GM23338 (cell line): ENCODE results near the gene SYMPK. TPM values are rescaled to one million over a fixed set of nuclear protein-coding genes. Genes with fewer than 3 reads are reported as not detected.

ENCODE experiments used
- ATAC-seq: fragments of 200-7000 bp; cut with Tn5 transposase; 3 replicates; pipeline ENCODE4 v1.9.1; 2020
- DNase-seq: peaks from one replicate; pipeline ENCODE4 v3.0.0-alpha.2; 2015; ENCODE audit warnings: low spot score
- H2AFZ ChIP-seq: fragments of 200-600 bp; sonication (generic); 2 replicates; pipeline ENCODE4 v1.8.0; 2016; ENCODE audit warnings: antibody characterized with exemption, mild to moderate bottlenecking, moderate library complexity
- H3F3A ChIP-seq: fragments of 200-600 bp; sonication (generic); replicated peaks from 2 replicates; pipeline ENCODE4 v1.8.0; 2017; ENCODE audit warnings: antibody characterized with exemption, mixed run types, low read depth
- H3K27ac ChIP-seq: fragments of 200-600 bp; sonication (generic); 2 replicates; pipeline ENCODE4 v1.6.1; 2016; ENCODE audit warnings: low read depth
- H3K27me3 ChIP-seq: fragments of 200-600 bp; sonication (generic); 2 replicates; pipeline ENCODE4 v1.8.0; 2016; ENCODE audit warnings: mild to moderate bottlenecking, mixed run types, moderate library complexity; ENCODE audit not compliant: insufficient read depth
- H3K36me3 ChIP-seq: fragments of 200-600 bp; sonication (generic); 2 replicates; pipeline ENCODE4 v1.8.0; 2016; ENCODE audit warnings: mild to moderate bottlenecking; ENCODE audit not compliant: insufficient read depth
- H3K4me1 ChIP-seq: fragments of 200-600 bp; sonication (generic); 2 replicates; pipeline ENCODE4 v1.8.0; 2016; ENCODE audit warnings: mild to moderate bottlenecking, moderate library complexity; ENCODE audit not compliant: insufficient read depth
- H3K4me2 ChIP-seq: fragments of 200-600 bp; sonication (generic); 2 replicates; pipeline ENCODE4 v1.7.1; 2017; ENCODE audit warnings: mixed run types
- H3K4me3 ChIP-seq: fragments of 200-600 bp; sonication (generic); 2 replicates; pipeline ENCODE4 v1.6.1; 2016; ENCODE audit warnings: mixed run types
- H3K79me2 ChIP-seq: fragments of 200-600 bp; sonication (generic); replicated peaks from 2 replicates; pipeline ENCODE4 v1.8.0; 2017; ENCODE audit warnings: mild to moderate bottlenecking; ENCODE audit not compliant: insufficient read depth
- H3K9me2 ChIP-seq: fragments of 200-600 bp; sonication (generic); 2 replicates; pipeline ENCODE4 v1.8.0; 2017; ENCODE audit not compliant: insufficient read depth
- H4K20me1 ChIP-seq: fragments of 200-600 bp; sonication (generic); replicated peaks from 2 replicates; pipeline ENCODE4 v1.8.0; 2017; ENCODE audit warnings: mild to moderate bottlenecking; ENCODE audit not compliant: insufficient read depth
- H3K27ac Mint-ChIP-seq: 2 replicates; pipeline ENCODE4 v1.8.0; 2020; ENCODE audit warnings: inconsistent platforms, mild to moderate bottlenecking, moderate library complexity, mixed read lengths
- H3K27me3 Mint-ChIP-seq: 3 replicates; pipeline ENCODE4 v1.8.0; 2022; ENCODE audit warnings: low read depth, mild to moderate bottlenecking, moderate library complexity, mixed read lengths, inconsistent platforms; ENCODE audit not compliant: insufficient read depth, poor library complexity
- H3K36me3 Mint-ChIP-seq: 3 replicates; pipeline ENCODE4 v1.8.0; 2021; ENCODE audit warnings: low read depth, mild to moderate bottlenecking, inconsistent platforms, moderate library complexity, mixed read lengths
- H3K4me1 Mint-ChIP-seq: 3 replicates; pipeline ENCODE4 v1.8.0; 2020; ENCODE audit warnings: mild to moderate bottlenecking, inconsistent platforms, mixed read lengths
- H3K4me3 Mint-ChIP-seq: 3 replicates; pipeline ENCODE4 v1.8.0; 2021; ENCODE audit warnings: moderate library complexity, mild to moderate bottlenecking, inconsistent platforms, mixed read lengths
- H3K9me3 Mint-ChIP-seq: 3 replicates; pipeline ENCODE4 v1.8.0; 2020; ENCODE audit warnings: moderate library complexity, mild to moderate bottlenecking, inconsistent platforms, mixed read lengths
- CREB1 ChIP-seq: fragments of 250-450 bp; sonication (Bioruptor Pico); IDR thresholded peaks from 2 replicates; pipeline ENCODE4 v1.5.0; 2020; ENCODE audit warnings: low read depth, mild to moderate bottlenecking, moderate library complexity
- CTCF ChIP-seq, 2 experiments: fragments of 200-600 bp in 1 of 2; sonication (generic) in 1 of 2; conservative IDR thresholded peaks; 2 replicates each; pipeline versions ENCODE4 v1.5.1 to v1.6.1; 2016 to 2017; ENCODE audit warnings: antibody characterized with exemption in 2 of 2, low read depth in 2 of 2, mild to moderate bottlenecking in 2 of 2, moderate library complexity in 1 of 2
- ETS1 ChIP-seq: IDR thresholded peaks from 2 replicates; pipeline ENCODE4 v1.6.1; 2016; ENCODE audit warnings: antibody characterized with exemption
- EZH2 ChIP-seq: fragments of 200-600 bp; sonication (generic); IDR thresholded peaks from one replicate; pipeline ENCODE4 v1.8.0; 2017; ENCODE audit warnings: antibody characterized with exemption, mild to moderate bottlenecking, low read depth; ENCODE audit not compliant: unreplicated experiment
- EZH2phosphoT487 ChIP-seq: fragments of 200-600 bp; sonication (generic); IDR thresholded peaks from one replicate; pipeline ENCODE4 v1.8.1; 2018; ENCODE audit warnings: antibody characterized with exemption; ENCODE audit not compliant: unreplicated experiment
- JUNB ChIP-seq: IDR thresholded peaks from one replicate; pipeline ENCODE4 v1.6.1; 2016; ENCODE audit warnings: antibody characterized with exemption; ENCODE audit not compliant: unreplicated experiment
- NANOG ChIP-seq: IDR thresholded peaks from 2 replicates; pipeline ENCODE4 v1.6.1; 2016; ENCODE audit warnings: antibody characterized with exemption, borderline replicate concordance
- REST ChIP-seq: IDR thresholded peaks from one replicate; pipeline ENCODE4 v1.6.1; 2018; ENCODE audit warnings: antibody characterized with exemption; ENCODE audit not compliant: unreplicated experiment
- STAT1 ChIP-seq: IDR thresholded peaks from one replicate; pipeline ENCODE4 v1.6.1; 2016; ENCODE audit warnings: antibody characterized with exemption; ENCODE audit not compliant: unreplicated experiment
- ZNF114 ChIP-seq: fragments of 250-450 bp; sonication (Bioruptor Pico); IDR thresholded peaks from 2 replicates; pipeline ENCODE4 v1.5.0; 2020; ENCODE audit warnings: mild to moderate bottlenecking, moderate library complexity
- ZNF331 ChIP-seq: fragments of 250-450 bp; sonication (Bioruptor Pico); IDR thresholded peaks from 2 replicates; pipeline ENCODE4 v1.5.0; 2020; ENCODE audit warnings: low read depth, mild to moderate bottlenecking, moderate library complexity
- polyA plus RNA-seq: library from polyadenylated mRNA; unstranded; fragments of >200 nt; fragmentation: Nextera tagmentation; extraction: Ambion mirVana; gene quantifications from 2 replicates; pipeline ENCODE4 v1.2.1, GENCODE V29; 2016
- total RNA-seq: library from RNA; depleted of rRNA; stranded (reverse); fragments of >200 nt; shearing (Covaris generic); gene quantifications from 2 replicates; pipeline ENCODE4 v1.2.3, GENCODE V29; 2014

The SYMPK gene
- total and polyA plus RNA-seq, 2 experiments from 2014 or later, result 36.8 to 82.1 TPM

DNA sequence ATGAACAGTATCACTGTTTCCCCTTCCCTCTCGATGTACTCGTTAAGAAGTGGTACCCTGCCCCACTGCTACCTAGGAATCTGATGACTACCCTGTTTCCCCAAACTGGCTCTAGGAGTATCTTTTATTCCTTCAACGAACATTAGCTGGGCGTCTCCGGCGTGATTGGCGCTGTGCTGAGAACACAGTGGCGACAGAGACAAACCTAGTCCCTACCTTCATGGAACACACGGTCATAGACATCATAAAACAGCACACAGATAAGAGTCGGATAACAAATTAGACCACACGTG lies 730 bp downstream of the SYMPK start (continued):
- TF ChIP-seq CTCF (conservative IDR thresholded peaks at IDR 0.05; ENCODE audit: low read depth in 2 of 2) (no peak), EZH2 (no peak), NANOG (no peak), CREB1 (CRISPR knock-in tag) (no peak)

GRCh38 chr19:45860359-45861259 lies 2.3 kb downstream of the SYMPK start:
- Histone ChIP-seq H3F3A (0 out of 2 replicates have a peak, but pooled peaks cover 8% of the 10 kb centered on the region), H3K4me2 (no peak overlapping the region), H3K27me3 (no peaks in the 10 kb centered on the region), H4K20me1 (peaks cover 24% of the 10 kb centered on the region), H3K36me3 (peaks cover 9% of the 10 kb centered on the region; the same call in 1 of the 2 replicates), H3K27ac (peak overlapping the region; percentile 61; the same call in 1 of the 2 replicates), H3K9me2 (no peaks in the 10 kb centered on the region), H2AFZ (no peak overlapping the region), H3K4me3 (no peak overlapping the region), H3K79me2 (peaks cover 81% of the 10 kb centered on the region), H3K4me1 (peaks cover 11% of the 10 kb centered on the region)
- DNase-seq, result no peak
- H3K27me3 Mint-ChIP-seq, result peaks cover 22% of the 10 kb centered on the region
- peak overlapping the region; percentile 95 for H3K4me3 Mint-ChIP-seq
- TF ChIP-seq EZH2, result no peak
- no peak for TF ChIP-seq REST
- no peak for TF ChIP-seq ZNF331 (CRISPR knock-in tag)
- TF ChIP-seq JUNB, result no peak
- TF ChIP-seq ZNF114 (CRISPR knock-in tag), result no peak
- no peak for TF ChIP-seq STAT1
- no peak for TF ChIP-seq EZH2phosphoT487
- no peak for TF ChIP-seq ETS1
- no peak for TF ChIP-seq NANOG
- TF ChIP-seq CREB1 (CRISPR knock-in tag), result no peak
- no peaks in the 10 kb centered on the region for H3K9me3 Mint-ChIP-seq
- no peak for ATAC-seq
- H3K36me3 Mint-ChIP-seq, result peaks cover 33% of the 10 kb centered on the region
- no peak overlapping the region for H3K27ac Mint-ChIP-seq
- peaks cover 16% of the 10 kb centered on the region for H3K4me1 Mint-ChIP-seq
